Naive thymus-derived CD8-positive, alpha-beta T cell (primary cell): ENCODE results near the gene ATF7. TPM values are rescaled to one million over a fixed set of nuclear protein-coding genes. Genes with fewer than 3 reads are reported as not detected.
"Not testable (repeated sequence)": the region's sequence is repeated elsewhere in the genome, so short reads cannot be mapped to it uniquely, and the experiment has no call there.

Experiments used
- ATAC-seq, 2 donors: fragments of 150-1000 bp; cut with Tn5 transposase in 1 of 2; sonication (Bioruptor Pico), chemical (Tn5 transposase) in 1 of 2; 1 replicate in 1 of 2; 2 replicates in 1 of 2; pipeline ENCODE4 v1.10.0; 2021; ENCODE audit warnings: mild to moderate bottlenecking in 2 of 2, moderate library complexity in 2 of 2
- POLR2A ChIA-PET: fragments of 350-600 bp; sonication (Branson Sonifier 250); formaldehyde crosslinking; loops from one replicate; lab custom pipeline; 2021; ENCODE audit warnings: antibody characterized with exemption; lab: Charles Lee
- DNase-seq, 10 donors: peaks; one replicate each; pipeline versions ENCODE4 v3.0.0 to v3.0.0-alpha.2; 2020 to 2022
- H3K27ac Mint-ChIP-seq, 10 donors: one replicate each; pipeline ENCODE4 v1.8.0; 2020 to 2022; ENCODE audit warnings: mild to moderate bottlenecking in 10 of 10, mixed read lengths in 10 of 10, moderate library complexity in 4 of 10, inconsistent platforms in 1 of 10
- H3K27me3 Mint-ChIP-seq, 5 donors: one replicate each; pipeline ENCODE4 v1.8.0; 2021 to 2022; ENCODE audit warnings: mixed read lengths in 5 of 5
- H3K36me3 Mint-ChIP-seq, 3 donors: one replicate each; pipeline ENCODE4 v1.8.0; 2020 to 2022; ENCODE audit warnings: mixed read lengths in 3 of 3, mild to moderate bottlenecking in 2 of 3, inconsistent platforms in 1 of 3
- H3K4me1 Mint-ChIP-seq, 4 donors: one replicate each; pipeline ENCODE4 v1.8.0; 2021 to 2022; ENCODE audit warnings: mixed read lengths in 4 of 4
- H3K4me3 Mint-ChIP-seq, 10 donors: one replicate each; pipeline ENCODE4 v1.8.0; 2020 to 2022; ENCODE audit warnings: mild to moderate bottlenecking in 10 of 10, mixed read lengths in 10 of 10, moderate library complexity in 6 of 10, inconsistent platforms in 1 of 10
- H3K9me3 Mint-ChIP-seq, 9 donors: one replicate each; pipeline ENCODE4 v1.8.0; 2020 to 2022; ENCODE audit warnings: mixed read lengths in 9 of 9, mild to moderate bottlenecking in 3 of 9, inconsistent platforms in 1 of 9, moderate library complexity in 1 of 9
- polyA plus RNA-seq, 3 donors: library from polyadenylated mRNA; unstranded; fragments of 300-500 nt; fragmentation: Illumina TruSeq; gene quantifications; one replicate each; pipeline ENCODE4 v1.2.3, GENCODE V29; 2021
- total RNA-seq, 8 experiments: library from RNA in 2 of 8; stranded (reverse) in 2 of 8; gene quantifications; one replicate each; pipeline ENCODE4 v1.2.3 and lab custom pipeline; 2021 to 2026

ATF7 gene
- total and polyA plus RNA-seq, 5 experiments from 2014 or later, result 13.0 to 30.4 (median 19.2) TPM

DNA sequence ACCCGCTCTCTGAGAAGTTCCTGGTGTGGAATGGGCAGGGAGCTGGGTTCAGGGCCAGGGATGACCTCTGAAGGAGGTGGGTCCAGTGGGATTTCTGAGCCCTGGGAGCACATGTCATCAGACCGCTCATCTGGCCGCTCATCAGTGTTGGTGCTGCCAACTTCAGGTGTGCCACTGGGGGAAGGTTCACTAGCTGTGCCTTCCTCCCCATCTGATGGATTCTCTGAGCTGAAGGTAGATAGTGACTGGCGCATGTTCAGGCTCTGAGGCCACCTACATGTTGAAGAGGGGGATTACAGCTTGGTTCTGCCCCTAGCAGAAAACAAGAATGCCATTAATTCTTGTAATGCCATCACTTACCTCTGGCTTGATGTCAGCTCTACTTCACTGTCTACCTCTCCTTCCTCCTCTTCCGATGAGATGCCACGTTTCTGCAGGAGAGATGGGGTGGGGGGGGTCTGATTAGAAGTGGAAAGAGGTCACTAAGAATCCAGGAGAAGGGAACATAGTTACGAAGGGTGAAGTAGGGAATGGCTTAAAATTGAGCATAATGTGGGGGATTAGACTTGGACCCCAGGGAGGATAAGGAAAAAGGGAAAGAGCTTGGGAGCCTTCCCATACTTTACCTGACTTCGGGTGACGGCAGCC is 144.1 kb downstream of the ATF7 start:
- Mint-ChIP-seq H3K27ac (peak overlapping the region in 9 of 10 donors; percentile 8 to 94 (median 48)), H3K4me3 (no peak overlapping the region), H3K27me3 (no peaks in the 10 kb centered on the region), H3K9me3 (no peaks in the 10 kb centered on the region), H3K4me1 (peaks cover under 1 to 16% (median 4%) of the 10 kb centered on the region in 4 donors), H3K36me3 (peaks cover 0 to 78% (median 5%) of the 10 kb centered on the region in 3 donors)
- POLR2A ChIA-PET, result interaction anchor here (1.0 to 1.8 kb wide), 11 partner anchors 9 to 41 kb away, joined by 3 to 6 read pairs (median 4); partner anchors contain the start of genes PCBP2, PRR13 and TARBP2
- DNase-seq (peak in 1 of 10 donors; percentile 30), ATAC-seq (peak; percentile 32 to 81)

DNA sequence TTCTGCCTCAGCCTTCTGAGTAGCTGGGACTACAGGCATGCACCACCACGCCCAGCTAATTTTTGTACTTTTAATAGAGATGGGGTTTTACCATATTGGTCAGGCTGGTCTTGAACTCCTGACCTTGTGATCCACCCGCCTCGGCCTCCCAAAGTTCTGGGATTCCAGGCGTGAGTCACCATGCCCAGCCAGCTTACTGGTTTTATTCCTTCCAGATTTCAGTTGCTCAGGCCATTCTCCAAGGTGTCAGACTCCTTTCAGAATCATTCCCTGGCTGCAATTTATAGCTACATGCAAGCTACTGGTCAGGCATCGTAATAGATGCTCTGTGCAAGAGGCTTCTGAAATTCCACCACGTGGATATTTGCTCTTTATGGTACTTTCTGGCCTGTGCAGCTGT is 144.7 kb downstream of the ATF7 start:
- DNase-seq, ATAC-seq, H3K27me3 Mint-ChIP-seq, H3K9me3 Mint-ChIP-seq, H3K4me3 Mint-ChIP-seq: not testable (repeated sequence)
- POLR2A ChIA-PET, result interaction anchor here (1.0 to 1.8 kb wide), 8 partner anchors 8 to 35 kb away, joined by 3 to 6 read pairs (median 4); partner anchors contain the start of genes PCBP2 and TARBP2
- Mint-ChIP-seq H3K4me1 (peaks cover 5 to 18% (median 10%) of the 10 kb centered on the region in 4 donors), H3K36me3 (peaks cover 0 to 84% (median 5%) of the 10 kb centered on the region in 3 donors), H3K27ac (peak overlapping the region in 3 of 10 donors; percentile 17 to 48 (median 46))

GRCh38 chr12:53480491-53481442 is 145.4 kb downstream of the ATF7 start:
- POLR2A ChIA-PET, result interaction anchor here (1.0 to 1.7 kb wide), 4 partner anchors 13 to 22 kb away, joined by 3 to 6 read pairs (median 4); partner anchors contain the start of gene TARBP2
- peak overlapping the region in 2 of 10 donors; percentile 17 to 40 for H3K27ac Mint-ChIP-seq
- H3K27me3 Mint-ChIP-seq, result no peaks in the 10 kb centered on the region
- peaks cover 5 to 20% (median 14%) of the 10 kb centered on the region in 4 donors for H3K4me1 Mint-ChIP-seq
- no peaks in the 10 kb centered on the region for H3K9me3 Mint-ChIP-seq
- no peak overlapping the region for H3K4me3 Mint-ChIP-seq
- no peak for ATAC-seq
- DNase-seq, result no peak
- peaks cover 0 to 91% (median 5%) of the 10 kb centered on the region in 3 donors for H3K36me3 Mint-ChIP-seq

DNA sequence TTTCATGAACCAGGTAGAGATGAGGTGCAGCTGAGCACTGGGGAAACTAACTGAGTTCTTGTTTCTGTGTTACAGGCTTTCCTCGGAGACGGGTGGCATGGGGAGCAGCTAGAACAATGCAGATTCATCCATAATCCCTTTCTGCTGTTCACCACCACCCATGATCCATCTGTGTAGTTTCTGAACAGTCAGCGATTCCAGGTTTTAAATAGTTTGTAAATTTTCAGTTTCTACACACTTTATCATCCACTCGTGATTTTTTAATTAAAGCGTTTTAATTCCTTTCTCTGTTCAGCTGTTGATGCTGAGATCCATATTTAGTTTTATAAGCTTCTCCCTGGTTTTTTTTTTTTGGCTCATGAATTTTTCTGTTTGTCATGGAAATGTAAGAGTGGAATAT is 146.9 kb downstream of the ATF7 start:
- Mint-ChIP-seq H3K4me1 (peaks cover 15 to 32% (median 24%) of the 10 kb centered on the region in 4 donors), H3K27me3 (no peaks in the 10 kb centered on the region), H3K4me3 (no peak overlapping the region), H3K9me3 (no peaks in the 10 kb centered on the region), H3K36me3 (peaks cover 0 to 91% (median 5%) of the 10 kb centered on the region in 3 donors), H3K27ac (peak overlapping the region in 4 of 10 donors; percentile 50 to 63 (median 57))
- DNase-seq (no peak), ATAC-seq (no peak)
- POLR2A ChIA-PET, result no interaction called here

GRCh38 chr12:53478865-53479264 is 147.3 kb downstream of the ATF7 start:
- POLR2A ChIA-PET, result interaction anchor here (0.9 to 3.9 kb wide), 3 partner anchors 10 to 21 kb away, joined by 3 to 14 read pairs (median 6); partner anchors contain the start of gene MAP3K12
- no peaks in the 10 kb centered on the region for H3K27me3 Mint-ChIP-seq
- no peaks in the 10 kb centered on the region for H3K9me3 Mint-ChIP-seq
- ATAC-seq (no peak), DNase-seq (no peak)
- no peak overlapping the region for H3K4me3 Mint-ChIP-seq
- H3K4me1 Mint-ChIP-seq, result peaks cover 19 to 37% (median 28%) of the 10 kb centered on the region in 4 donors
- peak overlapping the region in 3 of 10 donors; percentile 50 to 63 (median 51) for H3K27ac Mint-ChIP-seq
- peaks cover 0 to 93% (median 6%) of the 10 kb centered on the region in 3 donors for H3K36me3 Mint-ChIP-seq

- DNase-seq, result peak in 1 of 10 donors; percentile 23
- no peaks in the 10 kb centered on the region for H3K27me3 Mint-ChIP-seq
- POLR2A ChIA-PET, result interaction anchor here (0.7 to 3.9 kb wide), 2 partner anchors 23 to 88 kb away, joined by 3 to 14 read pairs; partner anchors contain the start of gene MAP3K12
- H3K27ac Mint-ChIP-seq, result peak overlapping the region in 9 of 10 donors; percentile 12 to 87 (median 53)
- H3K4me3 Mint-ChIP-seq, result no peak overlapping the region
- H3K9me3 Mint-ChIP-seq, result no peaks in the 10 kb centered on the region
- H3K4me1 Mint-ChIP-seq, result peaks cover 28 to 49% (median 42%) of the 10 kb centered on the region in 4 donors
- peaks cover 0 to 98% (median 9%) of the 10 kb centered on the region in 3 donors for H3K36me3 Mint-ChIP-seq
- peak; percentile 33 to 46 for ATAC-seq
Measured at GRCh38 chr12:53476769-53477209, 149.4 kb downstream of the ATF7 start.

DNA sequence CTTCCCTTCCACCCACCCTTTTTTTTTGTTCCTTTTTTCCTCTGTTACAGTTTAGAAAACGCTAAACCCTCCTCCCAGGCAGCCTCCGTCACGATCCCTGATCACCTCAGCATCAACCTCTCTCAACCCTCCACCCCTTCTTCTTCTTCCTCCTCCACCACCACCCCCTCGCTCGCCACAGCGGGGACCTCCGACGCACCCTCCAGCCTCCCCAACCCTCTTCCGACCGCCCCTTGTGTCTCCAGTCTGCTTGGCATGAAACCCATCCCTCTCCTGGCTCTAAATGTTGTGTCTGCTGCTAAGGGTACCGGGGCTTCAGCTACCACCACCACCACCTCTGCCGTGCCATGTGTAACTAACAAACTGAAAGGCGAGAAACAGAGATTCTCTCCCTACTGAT is 151.4 kb downstream of the ATF7 start:
- Mint-ChIP-seq H3K27ac (peak overlapping the region; percentile 77 to 94 (median 88)), H3K36me3 (peaks cover 0 to 99% (median 19%) of the 10 kb centered on the region in 3 donors), H3K4me1 (peaks cover 31 to 61% (median 47%) of the 10 kb centered on the region in 4 donors), H3K9me3 (no peaks in the 10 kb centered on the region), H3K27me3 (no peaks in the 10 kb centered on the region), H3K4me3 (peak overlapping the region in 9 of 10 donors; percentile 22 to 77 (median 53))
- DNase-seq (peak in 1 of 10 donors; percentile 18), ATAC-seq (peak; percentile 38 to 74)
- POLR2A ChIA-PET, result interaction anchor here (0.6 to 3.9 kb wide), 7 partner anchors 10 to 73 kb away, joined by 3 to 14 read pairs (median 5); partner anchors contain the start of genes MAP3K12 and TARBP2

DNA sequence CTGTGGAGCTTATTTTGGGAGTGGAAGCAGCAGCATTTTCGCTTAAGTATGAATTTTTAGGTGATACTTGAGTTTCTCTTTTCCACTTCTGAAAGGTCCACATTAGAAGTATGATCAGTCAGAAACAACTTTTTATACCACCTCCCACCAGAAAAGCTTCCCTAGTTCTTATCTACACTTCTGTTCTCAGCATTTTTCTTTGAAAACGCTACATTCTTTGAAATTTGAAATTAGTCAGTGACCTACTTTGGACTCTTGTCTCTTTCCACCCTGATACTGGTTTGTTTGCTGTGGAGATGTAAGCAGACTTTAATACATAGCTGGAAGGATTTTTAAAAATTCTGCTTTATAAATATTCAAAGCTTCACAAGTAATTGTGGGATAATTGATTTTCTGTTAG is 152.1 kb downstream of the ATF7 start:
- no peak for ATAC-seq
- Mint-ChIP-seq H3K4me1 (peaks cover 31 to 59% (median 47%) of the 10 kb centered on the region in 4 donors), H3K36me3 (peaks cover 0 to 99% (median 19%) of the 10 kb centered on the region in 3 donors), H3K27ac (peak overlapping the region; percentile 44 to 94 (median 84)), H3K27me3 (no peaks in the 10 kb centered on the region), H3K9me3 (no peaks in the 10 kb centered on the region), H3K4me3 (peak overlapping the region in 5 of 10 donors; percentile 7 to 51 (median 31))
- no peak for DNase-seq
- POLR2A ChIA-PET, result interaction anchor here (0.5 to 1.6 kb wide), 7 partner anchors 8 to 52 kb away, joined by 3 to 6 read pairs (median 4); partner anchors contain the start of gene MAP3K12

DNA sequence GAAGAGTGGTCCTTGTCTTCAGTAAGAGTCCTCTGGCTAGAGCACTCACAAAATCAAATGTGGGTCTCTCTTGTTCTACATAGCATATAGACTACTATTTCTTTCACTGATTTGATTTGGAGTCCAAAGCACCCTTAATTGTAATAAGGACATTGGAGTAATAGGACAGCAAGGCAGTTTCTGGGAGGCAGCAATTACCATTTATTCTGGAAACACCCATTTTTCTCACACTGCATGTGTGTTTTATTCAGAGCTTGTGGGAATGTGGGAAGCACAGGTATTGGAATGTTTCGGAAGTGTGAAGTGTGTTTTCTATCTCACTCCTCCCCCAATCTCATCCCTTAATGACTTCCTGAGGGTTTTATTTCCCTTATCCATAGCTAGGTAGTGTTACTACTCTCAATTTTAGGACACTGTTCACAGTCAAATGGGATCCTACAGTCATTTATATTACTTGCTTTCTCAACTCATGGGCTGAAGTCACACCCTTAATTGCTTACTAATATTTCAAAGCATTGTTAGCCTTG is 154.1 kb downstream of the ATF7 start:
- peak overlapping the region in 4 of 10 donors; percentile 16 to 69 (median 38) for H3K27ac Mint-ChIP-seq
- peak overlapping the region in 1 of 10 donors; percentile 51 for H3K4me3 Mint-ChIP-seq

DNA sequence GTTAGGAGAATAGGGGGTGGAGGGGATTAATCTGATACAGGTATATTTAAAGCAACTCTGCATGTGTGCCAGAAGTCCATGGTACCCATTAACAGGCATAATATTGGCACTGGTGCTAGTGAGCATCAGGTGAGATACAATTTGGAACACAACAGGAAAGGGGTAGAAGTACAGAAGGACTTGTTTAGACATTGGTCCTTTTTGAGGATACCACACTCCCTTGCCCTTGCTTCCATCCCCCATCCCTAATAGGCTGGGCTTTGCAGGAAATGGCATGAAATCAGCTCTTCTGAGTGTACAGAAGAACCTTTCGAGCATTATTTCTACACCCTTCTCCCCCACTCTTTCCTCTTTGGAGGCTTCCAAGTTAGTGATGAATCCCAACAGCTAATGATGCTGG is 157.9 kb downstream of the ATF7 start:
- POLR2A ChIA-PET, result interaction anchor here (0.7 kb wide), 1 partner anchor 15 kb away, joined by 7 read pairs; no protein-coding TSS in a partner anchor
- ATAC-seq (no peak), DNase-seq (no peak)
- H3K27ac Mint-ChIP-seq, result peak overlapping the region in 5 of 10 donors; percentile 4 to 70 (median 19)
- peaks cover 16 to 56% (median 39%) of the 10 kb centered on the region in 4 donors for H3K4me1 Mint-ChIP-seq
- no peaks in the 10 kb centered on the region for H3K9me3 Mint-ChIP-seq
- no peak overlapping the region for H3K4me3 Mint-ChIP-seq
- H3K36me3 Mint-ChIP-seq, result peaks cover 0 to 99% (median 24%) of the 10 kb centered on the region in 3 donors
- no peaks in the 10 kb centered on the region for H3K27me3 Mint-ChIP-seq

More for the DNA sequence above, 154.1 kb downstream of the ATF7 start:
- ATAC-seq (no peak), DNase-seq (no peak)
- Mint-ChIP-seq H3K4me1 (peaks cover 31 to 58% (median 47%) of the 10 kb centered on the region in 4 donors), H3K27me3 (no peaks in the 10 kb centered on the region), H3K36me3 (peaks cover 0 to 99% (median 22%) of the 10 kb centered on the region in 3 donors), H3K9me3 (no peaks in the 10 kb centered on the region)
- POLR2A ChIA-PET, result interaction anchor here (0.9 kb wide), 1 partner anchor 20 kb away, joined by 3 read pairs; no protein-coding TSS in a partner anchor

DNA sequence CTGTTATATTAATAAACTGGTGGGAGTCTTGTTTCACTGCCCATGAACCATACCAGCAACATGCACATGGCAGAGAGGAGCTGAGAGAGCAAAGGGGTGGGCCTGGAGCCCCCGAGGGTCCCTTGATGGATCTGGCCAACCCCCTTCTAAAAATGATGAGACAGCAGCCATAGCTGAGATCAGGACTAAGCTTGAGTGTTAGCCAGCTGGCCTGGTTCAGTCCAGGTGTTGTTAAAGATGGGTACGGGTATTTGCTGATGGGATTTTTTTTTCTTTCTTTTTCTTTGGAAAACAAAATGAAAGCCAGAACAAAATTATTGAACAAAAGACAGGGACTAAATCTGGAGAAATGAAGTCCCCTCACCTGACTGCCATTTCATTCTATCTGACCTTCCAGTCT is 158.3 kb downstream of the ATF7 start:
- Mint-ChIP-seq H3K27me3 (no peaks in the 10 kb centered on the region), H3K9me3 (no peaks in the 10 kb centered on the region), H3K4me1 (peaks cover 16 to 57% (median 41%) of the 10 kb centered on the region in 4 donors), H3K4me3 (no peak overlapping the region), H3K36me3 (peaks cover 0 to 99% (median 26%) of the 10 kb centered on the region in 3 donors), H3K27ac (peak overlapping the region in 5 of 10 donors; percentile 8 to 38 (median 22))
- no peak for ATAC-seq
- POLR2A ChIA-PET, result no interaction called here
- no peak for DNase-seq
